Stomach (tissue), 4 donors: ENCODE data around the gene MTERF1.

Experiments
- POLR2A ChIP-seq, 4 donors: fragments of 450-650 bp; IDR thresholded peaks; one replicate each; pipeline ENCODE4 v1.6.1; 2016; ENCODE audit warnings: antibody characterized with exemption in 4 of 4, control low read depth in 2 of 4, mild to moderate bottlenecking in 1 of 4, moderate library complexity in 1 of 4
- TF ChIP-seq, protein P1 (sequence below), 7 experiments: fragments of 450-650 bp in 4 of 7; fragments of 200-600 bp in 3 of 7; sonication (generic) in 3 of 7; IDR thresholded peaks; one replicate each; pipeline ENCODE4 v1.5.1; 2016 to 2019; ENCODE audit warnings: antibody characterized with exemption in 7 of 7, control low read depth in 2 of 7, mild to moderate bottlenecking in 1 of 7

DNA sequence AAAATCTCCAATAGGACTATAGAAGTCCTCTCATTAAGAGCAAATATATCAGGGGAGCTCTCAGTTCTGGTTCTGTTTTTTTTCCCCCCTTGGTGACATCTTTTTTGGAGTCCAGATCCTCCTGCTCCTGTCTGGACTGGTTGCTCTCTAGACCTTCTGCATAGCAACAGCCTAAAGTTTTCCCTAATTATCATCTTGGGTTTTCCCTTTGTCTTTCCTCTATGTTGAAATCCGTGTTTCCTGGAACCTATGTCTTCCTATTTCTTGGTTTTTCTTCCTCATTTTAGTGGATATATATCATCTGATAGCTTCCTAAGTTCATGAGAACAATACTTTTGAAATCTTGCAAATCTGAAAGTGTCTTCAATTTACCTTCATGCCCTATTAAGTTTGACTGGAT, 29.7 kb upstream of the MTERF1 start:
- TF ChIP-seq POLR2A (IDR thresholded peaks at IDR 0.05) = no peak
- TF ChIP-seq, protein P1, sequence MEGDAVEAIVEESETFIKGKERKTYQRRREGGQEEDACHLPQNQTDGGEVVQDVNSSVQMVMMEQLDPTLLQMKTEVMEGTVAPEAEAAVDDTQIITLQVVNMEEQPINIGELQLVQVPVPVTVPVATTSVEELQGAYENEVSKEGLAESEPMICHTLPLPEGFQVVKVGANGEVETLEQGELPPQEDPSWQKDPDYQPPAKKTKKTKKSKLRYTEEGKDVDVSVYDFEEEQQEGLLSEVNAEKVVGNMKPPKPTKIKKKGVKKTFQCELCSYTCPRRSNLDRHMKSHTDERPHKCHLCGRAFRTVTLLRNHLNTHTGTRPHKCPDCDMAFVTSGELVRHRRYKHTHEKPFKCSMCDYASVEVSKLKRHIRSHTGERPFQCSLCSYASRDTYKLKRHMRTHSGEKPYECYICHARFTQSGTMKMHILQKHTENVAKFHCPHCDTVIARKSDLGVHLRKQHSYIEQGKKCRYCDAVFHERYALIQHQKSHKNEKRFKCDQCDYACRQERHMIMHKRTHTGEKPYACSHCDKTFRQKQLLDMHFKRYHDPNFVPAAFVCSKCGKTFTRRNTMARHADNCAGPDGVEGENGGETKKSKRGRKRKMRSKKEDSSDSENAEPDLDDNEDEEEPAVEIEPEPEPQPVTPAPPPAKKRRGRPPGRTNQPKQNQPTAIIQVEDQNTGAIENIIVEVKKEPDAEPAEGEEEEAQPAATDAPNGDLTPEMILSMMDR (IDR thresholded peaks at IDR 0.05) = no peak
